IPS-18c (cell line): Measurements from ENCODE around the gene GAD1.

Source experiments
- H3K4me3 ChIP-seq: 2 replicates; pipeline ENCODE4 v1.7.0; 2013; ENCODE audit warnings: low read depth, mild to moderate bottlenecking, low read length, moderate library complexity; ENCODE audit not compliant: insufficient read depth
- H3K9me3 ChIP-seq: one replicate; pipeline ENCODE4 v1.6.1; 2013; ENCODE audit warnings: mild to moderate bottlenecking, low read length, moderate library complexity; ENCODE audit not compliant: control insufficient read depth, insufficient read depth

GAD1 gene

GRCh38 chr2:170878066-170878465 is 61.4 kb downstream of the GAD1 start:
- H3K9me3 ChIP-seq: no peaks in the 10 kb centered on the region
- H3K4me3 ChIP-seq: no peak overlapping the region

GRCh38 chr2:170878505-170878904 is 61.8 kb downstream of the GAD1 start:
- no peaks in the 10 kb centered on the region for H3K9me3 ChIP-seq
- H3K4me3 ChIP-seq: no peak overlapping the region

- Histone ChIP-seq H3K9me3 (no peaks in the 10 kb centered on the region), H3K4me3 (no peak overlapping the region)
These were observed 65.2 kb downstream of the GAD1 start for GRCh38 chr2:170881840-170882239.

- H3K4me3 ChIP-seq: no peak overlapping the region
- H3K9me3 ChIP-seq: no peaks in the 10 kb centered on the region
These were observed 66.1 kb downstream of the GAD1 start for GRCh38 chr2:170882758-170883157.

- Histone ChIP-seq H3K4me3 (no peak overlapping the region), H3K9me3 (no peaks in the 10 kb centered on the region)
These were observed 67.0 kb downstream of the GAD1 start for GRCh38 chr2:170883683-170884082.

GRCh38 chr2:170885130-170885791 is 68.6 kb downstream of the GAD1 start:
- no peak overlapping the region for H3K4me3 ChIP-seq
- H3K9me3 ChIP-seq: no peaks in the 10 kb centered on the region

- Histone ChIP-seq H3K4me3 (no peak overlapping the region), H3K9me3 (no peaks in the 10 kb centered on the region)
These were observed 69.7 kb downstream of the GAD1 start for GRCh38 chr2:170886386-170886785.

- no peak overlapping the region for H3K4me3 ChIP-seq
- no peaks in the 10 kb centered on the region for H3K9me3 ChIP-seq
These were observed 70.8 kb downstream of the GAD1 start for GRCh38 chr2:170887496-170887895.

GRCh38 chr2:170887896-170888295 is 71.2 kb downstream of the GAD1 start:
- H3K9me3 ChIP-seq: no peaks in the 10 kb centered on the region
- H3K4me3 ChIP-seq: no peak overlapping the region

- Histone ChIP-seq H3K9me3 (no peaks in the 10 kb centered on the region), H3K4me3 (no peak overlapping the region)
These were observed 75.2 kb downstream of the GAD1 start for GRCh38 chr2:170891893-170892292.

GRCh38 chr2:170892391-170892951 is 75.8 kb downstream of the GAD1 start:
- Histone ChIP-seq H3K9me3 (no peaks in the 10 kb centered on the region), H3K4me3 (no peak overlapping the region)

- Histone ChIP-seq H3K9me3 (no peaks in the 10 kb centered on the region), H3K4me3 (no peak overlapping the region)
These were observed 78.5 kb downstream of the GAD1 start for GRCh38 chr2:170895023-170895757.

GRCh38 chr2:170896622-170897021 is 79.9 kb downstream of the GAD1 start:
- H3K9me3 ChIP-seq: no peaks in the 10 kb centered on the region
- H3K4me3 ChIP-seq: no peak overlapping the region

- Histone ChIP-seq H3K4me3 (no peak overlapping the region), H3K9me3 (no peaks in the 10 kb centered on the region)
These were observed 80.4 kb downstream of the GAD1 start for GRCh38 chr2:170897108-170897507.

GRCh38 chr2:170905864-170906263 is 89.2 kb downstream of the GAD1 start:
- no peak overlapping the region for H3K4me3 ChIP-seq
- H3K9me3 ChIP-seq: peaks cover 2% of the 10 kb centered on the region
